NCI-H128 (cell line): ENCODE results near the gene IFI30.

Experiments used
- DNase-seq: peaks from one replicate; lab custom pipeline; 2025; ENCODE audit not compliant: unreplicated experiment; lab: John Stamatoyannopoulos, UW

The IFI30 gene

DNA sequence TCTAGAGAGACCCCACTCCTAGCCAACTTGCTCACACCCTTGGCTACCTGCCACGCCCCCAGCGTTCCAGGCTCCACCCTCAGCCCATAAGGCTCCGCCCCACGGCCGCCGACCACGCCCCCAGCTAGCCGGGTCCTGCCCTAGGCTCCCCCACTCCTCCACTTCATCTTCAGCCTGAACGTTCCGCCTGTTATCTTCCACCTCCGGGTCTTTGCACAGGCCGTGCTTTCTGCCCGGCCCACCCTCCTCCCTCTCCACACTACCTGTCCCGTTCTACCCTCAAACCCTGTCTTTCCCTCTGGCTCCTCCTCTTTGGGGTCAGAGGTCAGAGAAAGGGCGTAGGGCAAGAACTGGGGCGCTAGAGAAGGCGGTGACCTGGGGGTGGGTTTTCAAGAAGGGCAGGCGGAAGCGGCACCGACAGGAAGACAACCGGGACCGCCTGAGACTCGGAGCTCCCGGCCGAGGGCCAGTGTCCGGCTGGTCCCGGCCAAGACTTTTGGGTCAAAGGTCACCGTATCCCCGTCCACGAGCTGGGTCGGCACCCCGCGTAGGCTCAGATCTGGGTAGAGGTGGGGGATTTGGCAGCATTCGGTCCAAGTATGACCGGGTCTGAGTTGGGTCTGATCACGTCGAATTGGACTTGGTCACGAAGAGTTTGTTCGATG lies 50.4 kb downstream of the IFI30 start:
- no peak for DNase-seq

DNA sequence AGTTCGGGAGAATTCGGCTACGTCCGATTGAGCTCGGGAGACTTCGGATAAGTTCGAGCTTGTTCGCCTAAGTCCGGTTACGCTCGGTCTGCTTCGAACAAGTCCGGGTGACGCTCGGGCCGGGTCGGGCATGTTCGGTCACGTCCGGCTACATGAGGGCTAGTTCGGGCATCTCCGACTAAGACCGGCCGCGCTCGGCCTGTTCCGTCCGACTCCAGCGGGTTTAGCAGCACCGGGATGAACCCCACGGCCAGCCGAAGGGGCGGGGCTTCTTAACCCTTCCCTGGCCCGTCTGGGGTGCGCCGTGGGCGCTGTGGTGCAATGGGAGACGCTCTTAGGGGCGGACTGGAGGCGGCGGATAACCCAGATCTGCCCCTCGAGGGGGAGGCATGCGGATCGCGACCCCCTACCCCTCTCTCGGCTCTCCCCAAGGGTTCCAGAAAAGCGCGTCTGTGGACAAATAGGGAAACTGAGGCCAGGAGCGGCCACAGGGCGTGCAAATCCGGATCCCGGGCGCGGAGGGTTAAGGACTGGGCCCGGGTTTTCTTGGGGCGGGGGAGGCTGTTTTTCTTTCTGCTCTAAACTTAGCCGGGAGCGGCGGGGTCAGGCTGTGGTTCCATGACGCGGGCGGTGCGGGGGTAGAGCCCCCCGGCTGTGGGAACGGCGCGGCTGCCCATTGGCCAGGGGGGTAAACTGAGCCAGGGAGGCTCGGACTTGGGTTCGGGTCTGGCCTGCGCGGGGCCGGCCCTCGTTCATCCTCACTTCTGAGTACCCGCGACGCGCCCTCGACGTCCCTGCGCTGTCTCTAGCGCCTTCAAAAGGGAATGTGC lies 51.1 kb downstream of the IFI30 start:
- peak; percentile 90 for DNase-seq

DNA sequence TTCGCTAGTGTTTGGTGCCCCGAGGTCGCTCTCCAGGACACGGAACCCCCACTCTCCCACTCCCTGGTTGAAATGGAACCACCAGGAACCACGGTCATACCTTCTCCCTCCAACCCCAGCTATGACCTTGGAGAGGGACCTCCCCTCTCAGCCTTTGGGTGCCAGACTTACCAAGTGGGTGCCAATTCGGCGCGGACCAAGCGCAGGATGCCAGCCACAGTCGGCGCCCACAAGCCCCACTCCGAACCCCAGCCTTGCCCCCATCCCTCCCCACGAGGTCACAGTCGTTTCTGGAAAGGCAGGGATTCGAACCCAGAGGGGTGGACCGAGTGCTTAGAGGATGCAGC lies 51.7 kb downstream of the IFI30 start:
- DNase-seq, result no peak

DNA sequence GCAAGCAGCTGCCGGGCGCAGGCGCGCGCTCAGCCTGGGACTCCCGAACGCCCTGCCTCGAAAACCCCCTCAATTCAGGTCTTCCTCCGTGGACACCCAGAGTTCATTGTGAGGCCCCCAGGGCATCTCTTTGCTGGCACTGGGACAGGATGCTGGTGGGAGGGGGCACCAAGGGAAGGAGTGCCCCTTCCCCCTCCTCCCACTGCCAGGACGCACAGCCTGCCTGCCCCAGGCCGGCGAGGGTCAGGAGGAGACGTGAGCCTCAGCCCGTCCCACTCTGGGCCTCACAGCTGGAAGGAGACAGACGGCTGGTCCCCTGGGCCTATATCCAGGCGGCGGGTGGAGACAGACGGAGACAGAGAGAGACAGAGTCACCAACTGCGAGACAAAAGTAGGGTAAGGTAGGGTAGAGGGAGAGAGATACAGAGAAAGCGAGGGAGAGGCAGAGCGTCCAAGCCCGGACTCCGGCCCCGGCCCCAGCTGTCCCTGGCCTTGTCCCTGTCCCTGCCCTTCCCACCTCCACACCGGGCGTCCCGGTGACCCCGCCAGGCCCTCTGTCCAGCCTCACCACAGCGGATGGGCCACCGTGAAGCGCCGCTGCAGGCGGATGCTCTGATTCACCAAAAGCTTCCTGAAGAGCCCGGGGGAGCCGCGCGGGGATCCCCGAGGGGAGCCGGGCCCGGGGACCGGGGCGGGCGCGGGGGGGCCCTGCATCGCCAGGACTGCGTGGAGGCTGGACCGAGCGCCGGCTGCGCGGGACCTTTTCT lies 52.3 kb downstream of the IFI30 start, which contains the start of gene PDE4C:
Gene PDE4C (minus strand): TSS at position 737 of the 767 bp plus-strand sequence. CDS start 23 bp downstream, at position 714.
- no peak for DNase-seq

DNA sequence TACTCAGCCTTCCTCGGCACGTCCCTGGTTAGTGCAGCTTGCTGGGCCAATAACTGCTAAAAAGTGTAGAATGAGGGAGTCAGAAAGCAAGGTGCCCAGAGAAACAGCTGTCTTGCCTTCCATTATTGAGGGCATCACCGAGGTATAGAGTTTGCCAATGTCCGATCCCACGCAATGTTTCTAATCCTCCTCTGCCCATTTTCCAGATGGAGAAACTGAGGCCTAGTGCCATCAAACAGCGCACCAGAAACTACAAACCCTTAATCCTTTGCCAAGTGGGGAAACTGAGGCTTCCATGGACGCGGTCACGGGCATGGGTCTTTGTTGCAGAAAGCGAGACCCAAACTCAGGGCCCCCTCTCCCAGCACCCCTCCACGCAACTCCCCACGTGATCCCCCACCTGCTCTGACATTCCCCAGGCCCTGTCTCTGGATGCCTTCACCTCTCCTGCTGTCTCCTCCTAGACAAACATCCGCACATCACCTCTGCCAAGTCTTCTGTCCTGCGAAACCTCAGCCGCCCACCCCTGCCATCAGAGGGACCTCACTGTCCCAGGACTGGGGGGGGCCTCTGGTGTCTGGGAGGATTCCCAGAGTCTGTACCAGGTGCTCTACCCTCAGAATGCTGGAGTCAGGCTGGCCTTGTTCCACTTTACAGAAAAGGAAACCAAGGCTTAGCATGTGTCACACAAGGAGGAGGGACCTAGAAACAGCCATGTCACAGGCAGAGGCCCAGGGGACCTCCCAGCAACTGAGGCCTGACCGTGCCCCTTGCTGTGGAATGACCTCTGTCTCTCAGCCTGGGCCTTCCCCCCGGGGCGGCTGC lies 53.6 kb downstream of the IFI30 start:
- DNase-seq, result no peak
